Adipocyte (in vitro differentiated cells): ENCODE results near the gene C19orf25.
A peak's percentile ranks its signal among the peaks of the same experiment; 100 is the strongest.

Experiments used
- DNase-seq: peaks from one replicate; pipeline ENCODE4 v3.0.0-alpha.2; 2015; ENCODE audit warnings: low read depth
- H3K27me3 ChIP-seq: replicated peaks from 2 replicates; pipeline ENCODE4 v1.7.0; 2013; ENCODE audit warnings: mild to moderate bottlenecking, low read length, moderate library complexity; ENCODE audit not compliant: control insufficient read depth, insufficient read depth
- H3K36me3 ChIP-seq: 2 replicates; pipeline ENCODE4 v1.7.0; 2013; ENCODE audit warnings: low read length, mild to moderate bottlenecking, moderate library complexity; ENCODE audit not compliant: control insufficient read depth, insufficient read depth, severe bottlenecking
- H3K4me1 ChIP-seq: 2 replicates; pipeline ENCODE4 v1.7.0; 2013; ENCODE audit warnings: mild to moderate bottlenecking, low read length, moderate library complexity; ENCODE audit not compliant: control insufficient read depth, insufficient read depth
- H3K4me3 ChIP-seq: 2 replicates; pipeline ENCODE4 v1.7.0; 2013; ENCODE audit warnings: mild to moderate bottlenecking, low read length, moderate library complexity
- H3K9ac ChIP-seq: 2 replicates; pipeline ENCODE4 v1.7.0; 2013; ENCODE audit warnings: mild to moderate bottlenecking, low read length, moderate library complexity
- H3K9me3 ChIP-seq: 2 replicates; pipeline ENCODE4 v1.7.0; 2013; ENCODE audit warnings: mild to moderate bottlenecking, low read length, moderate library complexity; ENCODE audit not compliant: control insufficient read depth

The C19orf25 gene

DNA sequence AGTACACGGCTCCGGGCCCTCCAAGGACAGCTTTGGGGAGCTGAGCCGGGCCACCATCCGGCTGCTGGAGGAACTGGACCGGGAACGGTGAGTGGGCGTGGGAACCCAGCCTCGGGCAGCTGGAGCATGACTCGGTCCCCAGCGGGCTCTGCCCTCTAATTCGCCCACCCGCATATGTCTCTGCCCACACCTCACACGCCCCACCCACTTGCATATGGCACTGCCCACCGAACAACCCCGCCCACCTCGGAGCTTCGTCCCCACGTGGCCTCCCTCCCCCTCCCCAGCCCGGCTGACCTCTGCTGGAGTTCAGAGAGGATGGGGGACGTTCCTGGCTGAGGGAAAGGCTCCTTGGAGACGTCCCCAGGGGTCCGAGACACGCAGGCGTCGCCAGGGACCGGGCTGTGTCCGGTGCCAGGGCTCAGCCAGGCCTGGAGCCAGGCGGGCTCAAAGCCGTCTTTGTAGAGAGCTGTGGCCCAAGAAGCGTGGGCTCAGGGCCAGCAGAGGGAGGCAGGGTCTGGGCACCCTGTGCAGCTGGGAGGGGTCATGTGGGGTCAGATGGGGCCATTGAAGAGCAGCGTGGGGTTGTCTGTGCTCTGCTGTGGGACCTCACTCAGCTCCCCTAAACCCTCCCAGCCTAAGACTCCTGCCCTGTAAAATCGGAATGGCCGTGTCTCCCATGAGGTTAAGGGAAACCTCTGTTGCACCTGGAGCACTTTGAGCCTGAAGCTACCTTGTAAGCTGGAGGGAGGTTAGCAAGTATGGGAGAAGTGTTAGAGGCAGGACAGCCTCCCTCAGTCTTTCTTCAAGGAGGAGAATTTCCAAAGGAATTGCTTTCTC lies 25.3 kb downstream of the C19orf25 start:
- no peak for DNase-seq
- Histone ChIP-seq H3K27me3 (peaks cover 42% of the 10 kb centered on the region), H3K9ac (no peak overlapping the region)

DNA sequence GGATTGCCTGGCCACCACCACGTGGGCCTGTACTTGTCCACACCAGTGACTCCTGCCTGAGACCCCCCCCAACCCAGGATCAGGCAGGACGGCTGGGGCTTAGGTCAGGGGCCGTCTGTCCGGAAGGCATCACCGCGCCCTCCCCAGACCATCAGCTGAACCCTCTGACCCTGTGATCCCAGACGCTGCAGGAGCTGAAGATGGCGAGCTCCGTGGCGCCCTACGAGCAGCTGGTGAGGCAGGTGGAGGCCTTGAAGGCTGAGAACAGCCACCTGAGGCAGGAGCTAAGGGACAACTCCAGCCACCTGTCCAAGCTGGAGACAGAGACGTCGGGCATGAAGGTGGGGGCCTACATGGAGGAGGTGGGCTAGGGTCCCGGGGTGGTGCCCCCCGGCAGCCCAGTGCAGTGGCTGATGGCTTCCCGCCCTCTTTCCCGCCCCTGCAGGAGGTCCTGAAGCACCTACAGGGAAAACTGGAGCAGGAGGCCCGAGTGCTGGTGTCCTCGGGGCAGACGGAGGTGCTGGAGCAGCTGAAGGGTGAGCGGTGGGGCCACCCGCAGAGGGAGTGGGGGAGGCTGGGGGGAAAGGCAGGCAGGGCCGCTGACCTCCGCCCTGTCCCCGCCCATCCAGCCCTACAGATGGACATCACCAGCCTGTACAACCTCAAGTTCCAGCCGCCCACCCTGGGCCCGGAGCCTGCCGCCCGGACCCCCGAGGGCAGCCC lies 26.1 kb downstream of the C19orf25 start:
- Histone ChIP-seq H3K36me3 (no peaks in the 10 kb centered on the region), H3K4me1 (peaks cover 5% of the 10 kb centered on the region), H3K27me3 (peaks cover 39% of the 10 kb centered on the region), H3K9ac (no peak overlapping the region), H3K4me3 (no peak overlapping the region), H3K9me3 (no peaks in the 10 kb centered on the region)
- no peak for DNase-seq

More for the DNA sequence above, 25.3 kb downstream of the C19orf25 start:
- Histone ChIP-seq H3K9me3 (no peaks in the 10 kb centered on the region), H3K4me1 (peaks cover 5% of the 10 kb centered on the region), H3K4me3 (no peak overlapping the region), H3K36me3 (no peaks in the 10 kb centered on the region)

DNA sequence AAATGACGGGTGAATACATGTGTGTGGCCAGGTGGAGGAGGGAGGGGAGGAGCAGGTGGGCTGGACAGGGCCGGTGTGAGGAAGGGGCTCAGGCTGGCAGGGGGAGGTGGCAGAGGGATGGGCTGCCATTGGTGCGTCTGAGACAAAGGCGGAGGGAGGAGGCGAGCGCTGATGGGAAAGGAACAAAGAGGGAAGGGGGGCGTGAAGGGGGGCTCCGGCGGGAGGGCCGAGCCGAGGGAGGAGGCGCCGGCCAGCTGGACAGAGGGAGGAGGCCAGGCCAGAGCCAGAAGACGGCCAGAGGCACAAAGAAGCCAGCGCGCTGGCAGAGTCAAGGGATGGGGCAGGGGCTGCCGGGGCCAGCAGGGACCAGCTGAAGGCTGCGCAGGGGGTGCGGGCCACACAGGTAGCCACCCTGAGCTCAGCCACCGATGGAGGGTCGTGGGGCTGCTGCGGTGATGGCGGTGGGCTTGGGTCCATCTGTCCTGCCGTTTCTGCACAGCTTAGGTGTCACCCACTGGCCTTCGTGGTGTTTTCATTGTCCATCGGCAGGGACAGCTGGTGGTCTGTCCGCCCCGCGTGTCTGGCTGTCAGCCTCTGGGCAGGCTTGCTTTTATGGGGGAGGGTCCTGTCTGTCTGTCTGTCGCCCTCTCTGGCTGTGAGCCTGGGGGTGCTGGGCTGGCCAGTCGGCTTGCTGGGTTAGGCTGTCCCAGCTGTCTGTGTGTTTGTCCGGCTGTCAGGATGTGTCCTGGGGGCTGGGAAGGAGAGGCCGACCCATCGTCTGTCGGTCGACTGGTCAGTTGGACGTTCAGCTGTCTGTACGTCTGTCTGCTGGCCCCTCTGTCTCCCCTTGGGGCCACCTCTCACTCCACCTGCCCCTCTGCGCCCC lies 26.9 kb downstream of the C19orf25 start:
- Histone ChIP-seq H3K27me3 (peaks cover 42% of the 10 kb centered on the region), H3K36me3 (no peaks in the 10 kb centered on the region), H3K4me3 (no peak overlapping the region), H3K9ac (no peak overlapping the region), H3K4me1 (peaks cover 5% of the 10 kb centered on the region), H3K9me3 (no peaks in the 10 kb centered on the region)
- no peak for DNase-seq

DNA sequence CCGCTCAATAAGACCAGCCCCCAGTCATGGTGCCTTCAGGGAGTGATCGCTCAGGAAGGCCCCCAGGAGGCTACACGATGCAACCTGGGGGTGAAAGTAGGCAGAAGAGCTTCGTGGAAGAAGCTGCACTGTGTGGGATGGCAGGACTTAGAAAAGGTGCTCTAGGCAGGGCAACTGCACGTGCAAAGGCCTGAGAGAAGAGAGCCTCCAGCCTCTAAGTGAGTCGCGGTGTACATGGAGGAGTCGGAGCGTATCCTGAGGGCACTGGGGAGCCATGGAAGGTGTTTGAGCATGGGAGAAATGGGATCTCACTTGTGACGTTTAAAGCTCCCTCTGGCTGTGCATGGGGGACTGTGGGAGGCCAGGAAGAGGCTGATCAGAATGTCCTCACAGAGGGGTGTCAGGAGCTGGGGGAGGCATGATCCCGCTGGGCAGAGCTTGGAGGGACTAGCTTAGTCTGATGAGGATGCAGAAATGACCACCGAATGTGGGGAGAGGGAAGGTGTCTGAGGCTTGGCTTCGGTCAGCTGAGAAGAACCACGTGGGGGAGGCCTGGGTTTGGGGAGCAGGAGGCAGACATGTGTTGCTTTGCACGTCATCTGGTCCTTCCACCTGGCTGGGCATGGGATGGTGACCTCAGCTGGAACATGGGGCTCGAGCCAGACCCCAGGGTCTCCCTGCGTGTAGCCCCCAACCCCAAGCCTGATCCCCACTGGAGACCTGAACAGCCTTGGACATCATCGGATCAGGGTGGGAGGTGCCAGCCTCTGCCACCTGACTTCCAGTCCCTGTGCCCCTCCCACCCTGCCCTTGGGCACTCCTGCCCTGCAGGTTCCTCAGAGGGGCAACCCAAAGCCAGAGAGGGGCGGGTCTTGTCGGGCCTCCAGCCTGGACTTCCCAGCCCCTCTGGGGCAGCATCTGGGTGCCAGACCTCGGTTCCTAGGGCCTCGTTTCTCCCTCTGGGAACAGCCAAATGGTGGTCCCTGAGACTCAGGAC lies 28.0 kb downstream of the C19orf25 start:
- no peak for DNase-seq
- H3K4me1 ChIP-seq = peaks cover 5% of the 10 kb centered on the region
- H3K36me3 ChIP-seq = no peaks in the 10 kb centered on the region
- no peak overlapping the region for H3K9ac ChIP-seq
- H3K4me3 ChIP-seq = no peak overlapping the region
- peaks cover 46% of the 10 kb centered on the region for H3K27me3 ChIP-seq
- H3K9me3 ChIP-seq = no peaks in the 10 kb centered on the region

DNA sequence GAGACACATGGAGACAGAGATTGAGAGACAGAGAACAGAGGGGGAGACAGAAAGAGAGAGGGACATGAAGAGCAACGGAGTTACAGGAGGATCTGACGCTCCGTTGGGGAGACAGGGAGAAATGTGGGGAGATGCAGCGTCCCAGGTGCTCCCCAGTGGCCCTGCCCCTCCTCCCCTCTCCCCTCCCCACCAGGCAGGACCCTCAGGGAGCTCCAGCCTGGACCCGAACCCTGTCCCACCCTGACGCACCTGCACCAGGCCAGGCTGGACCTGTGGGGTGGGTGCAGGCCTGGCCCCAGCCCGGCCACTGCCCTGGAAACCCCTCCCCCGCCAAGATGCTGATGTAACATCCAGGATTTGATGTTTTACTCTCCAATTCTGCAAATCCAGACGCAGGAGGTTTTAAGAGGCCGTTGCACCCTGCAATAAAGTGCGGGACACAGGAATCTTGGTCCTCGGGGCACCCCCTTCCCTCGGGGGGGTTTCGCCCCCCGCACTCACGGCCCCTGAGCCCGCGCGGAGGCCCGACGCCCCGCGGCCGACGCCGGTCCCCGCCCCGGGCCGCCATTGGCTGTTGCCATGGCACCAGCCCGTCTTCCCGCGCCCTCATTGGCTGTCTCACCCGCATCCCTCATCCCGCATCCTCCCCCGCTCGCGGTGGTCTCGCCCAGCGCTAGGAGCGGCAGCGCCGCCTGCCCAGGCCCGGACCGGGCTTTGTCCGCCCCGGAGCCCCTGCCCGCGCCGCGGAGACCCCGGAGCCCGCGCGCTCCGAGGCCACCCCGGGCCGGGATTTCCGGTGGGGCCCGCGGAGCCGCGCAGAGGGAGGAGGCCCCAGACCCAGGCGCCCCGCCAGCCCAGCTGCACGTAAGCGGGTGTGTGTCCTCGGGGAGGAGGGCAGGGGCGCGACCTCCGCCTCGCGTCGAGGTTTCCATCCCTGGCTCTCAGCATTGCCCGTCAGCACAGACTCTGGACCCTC lies 29.3 kb downstream of the C19orf25 start, which contains the start of gene APC2:
TSS of gene APC2 (plus strand) at position 655 of the 976 bp plus-strand sequence. CDS start 2,881 bp downstream, outside the sequence.
- H3K27me3 ChIP-seq = peaks cover 46% of the 10 kb centered on the region
- H3K4me1 ChIP-seq = peaks cover 9% of the 10 kb centered on the region
- H3K4me3 ChIP-seq = no peak within 1 kb of the TSS
- no peak within 1 kb of the TSS for H3K9ac ChIP-seq
- no peaks in the 10 kb centered on the region for H3K9me3 ChIP-seq
- peak; percentile 81 for DNase-seq
- H3K36me3 ChIP-seq = no peaks in the 10 kb centered on the region

DNA sequence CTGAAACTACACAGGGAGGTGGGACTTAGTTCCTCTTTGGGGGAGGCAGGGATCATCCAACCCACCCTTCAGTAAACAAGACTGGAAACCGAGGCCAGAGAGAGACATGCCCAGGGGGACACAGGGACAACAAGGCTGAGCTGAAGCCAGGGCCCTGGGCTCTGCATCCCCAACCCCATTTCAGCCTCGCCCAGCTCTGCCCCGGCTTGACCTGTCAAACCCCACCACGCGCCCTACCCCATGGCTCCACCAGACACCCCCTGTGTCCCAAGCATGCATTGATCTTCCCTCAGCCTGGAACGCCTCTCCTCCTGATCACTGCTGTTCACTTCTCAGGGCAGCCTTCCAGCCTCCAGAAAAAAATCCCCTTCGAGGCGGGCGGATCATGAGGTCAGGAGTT lies 31.1 kb downstream of the C19orf25 start:
- H3K36me3 ChIP-seq = peaks cover 2% of the 10 kb centered on the region
- no peaks in the 10 kb centered on the region for H3K9me3 ChIP-seq
- peaks cover 4% of the 10 kb centered on the region for H3K4me1 ChIP-seq
- no peak overlapping the region for H3K9ac ChIP-seq
- DNase-seq = no peak
- peaks cover 43% of the 10 kb centered on the region for H3K27me3 ChIP-seq
- H3K4me3 ChIP-seq = no peak overlapping the region

DNA sequence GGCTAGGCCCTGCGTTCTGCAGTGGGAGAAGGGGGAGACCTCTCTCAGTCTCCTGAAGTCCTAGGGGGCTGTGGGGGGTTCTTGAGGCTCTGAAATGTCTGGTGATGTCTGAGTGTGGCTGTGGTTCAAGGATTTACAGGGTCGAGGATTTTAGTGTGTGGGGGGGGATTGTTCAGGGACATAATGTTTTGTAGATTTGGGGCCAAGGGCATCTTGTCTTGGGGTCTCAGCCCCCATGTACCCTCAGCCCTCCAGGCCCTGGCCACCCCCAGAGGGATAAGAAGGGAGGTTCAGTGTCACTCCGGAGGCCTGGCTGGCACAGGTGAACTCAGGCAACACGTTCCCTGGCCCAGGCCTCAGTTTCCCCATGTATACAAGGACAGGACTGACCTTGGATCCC lies 31.5 kb downstream of the C19orf25 start:
- H3K9ac ChIP-seq = no peak overlapping the region
- H3K27me3 ChIP-seq = peaks cover 39% of the 10 kb centered on the region
- H3K4me1 ChIP-seq = peaks cover 4% of the 10 kb centered on the region
- no peak for DNase-seq
- H3K36me3 ChIP-seq = peaks cover 7% of the 10 kb centered on the region
- H3K9me3 ChIP-seq = no peaks in the 10 kb centered on the region
- H3K4me3 ChIP-seq = no peak overlapping the region

DNA sequence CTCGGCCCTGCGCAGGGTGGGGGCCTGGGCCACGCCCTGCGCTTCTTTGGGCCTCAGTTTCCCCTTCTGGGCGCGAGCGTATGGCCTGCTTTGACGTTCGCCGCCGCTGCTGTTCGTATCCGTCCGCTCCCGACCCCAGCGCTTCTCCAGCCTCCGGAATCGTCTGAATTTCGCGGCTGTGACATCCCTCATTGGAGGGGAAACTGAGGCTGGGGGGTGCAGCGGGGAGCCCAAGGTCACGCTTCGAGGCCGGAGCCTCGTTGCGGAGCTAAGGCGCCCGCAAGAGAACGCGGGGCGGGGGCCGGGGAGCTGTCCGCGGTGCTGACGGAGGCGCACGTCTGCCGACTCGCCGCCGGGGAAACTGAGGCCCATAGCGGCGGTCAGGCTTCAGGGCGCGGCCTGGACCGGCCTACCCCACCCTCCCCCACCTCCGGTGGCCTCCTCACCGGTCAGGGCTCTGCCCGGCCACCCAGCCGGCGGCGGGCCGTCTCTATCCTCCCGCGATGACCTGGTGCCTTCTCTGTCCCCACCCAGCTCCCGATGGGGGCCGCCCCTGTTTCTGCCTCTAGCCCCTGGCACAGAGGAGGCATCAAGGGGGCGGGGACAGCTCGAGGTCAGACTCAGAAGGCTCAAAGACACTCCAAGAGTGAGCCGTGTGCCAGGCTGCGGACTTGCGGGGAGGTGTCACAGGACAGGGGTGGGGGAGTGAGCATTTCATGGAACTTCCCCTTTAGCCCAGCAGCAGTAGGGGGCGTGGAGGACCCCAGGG lies 32.1 kb downstream of the C19orf25 start:
- H3K36me3 ChIP-seq = peaks cover 13% of the 10 kb centered on the region
- H3K4me1 ChIP-seq = peaks cover 4% of the 10 kb centered on the region
- peak; percentile 51 for DNase-seq
- H3K9me3 ChIP-seq = no peaks in the 10 kb centered on the region
- H3K9ac ChIP-seq = no peak overlapping the region
- no peak overlapping the region for H3K4me3 ChIP-seq
- peaks cover 34% of the 10 kb centered on the region for H3K27me3 ChIP-seq
